D721Med (cell line): ENCODE results near the gene CTBP1.

Source experiments
- DNase-seq: peaks from one replicate; pipeline ENCODE4 v3.0.0; 2011; ENCODE audit warnings: low spot score; ENCODE audit not compliant: insufficient read length
- FAIRE-seq: peaks from 2 replicates; lab custom pipeline; 2011; peaks lifted over from hg19 to GRCh38; lab: Jason Lieb, UNC
- TF ChIP-seq, protein P1 (sequence below): IDR thresholded peaks from 2 replicates; pipeline ENCODE4 v1.5.1; 2012; ENCODE audit warnings: mild to moderate bottlenecking, control low read depth; ENCODE audit not compliant: insufficient read depth; ENCODE audit errors: missing control alignments

Gene CTBP1

DNA sequence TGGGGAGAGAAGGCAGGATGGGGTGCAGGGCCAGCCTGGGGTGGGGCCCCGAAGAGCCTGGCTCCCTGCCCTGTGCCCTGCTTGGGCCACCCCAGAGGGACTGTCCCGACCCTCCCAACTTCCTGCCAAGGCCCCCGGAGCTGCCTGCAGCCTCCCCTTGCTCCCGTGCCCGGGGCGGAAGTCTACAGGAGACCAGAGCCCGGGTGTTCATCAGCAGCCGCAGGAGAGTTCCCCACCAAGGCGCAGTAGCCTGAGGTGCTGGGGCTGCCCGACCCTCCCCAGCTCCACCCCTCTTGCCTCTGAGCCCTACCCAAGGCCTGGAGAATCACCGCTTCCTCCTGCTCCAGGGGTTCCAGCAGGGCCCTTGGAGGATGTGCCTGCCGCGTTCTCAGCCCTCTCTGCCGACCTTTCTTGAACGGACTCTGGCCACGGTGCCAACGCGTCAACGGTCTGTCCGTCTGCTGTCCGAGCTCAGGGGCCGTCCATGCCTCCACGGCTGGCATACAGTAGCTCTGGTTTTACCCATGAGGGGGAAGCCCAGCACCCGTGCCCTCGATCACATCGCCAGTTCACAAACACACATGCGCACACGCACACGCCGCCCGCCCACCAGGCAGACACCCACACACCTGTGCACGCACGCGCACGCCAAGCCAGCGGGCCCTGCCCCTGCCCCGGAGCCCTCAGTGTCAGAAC is 40.5 kb downstream of the CTBP1 start:
- FAIRE-seq (no peak), DNase-seq (no peak)
- TF ChIP-seq, protein P1, sequence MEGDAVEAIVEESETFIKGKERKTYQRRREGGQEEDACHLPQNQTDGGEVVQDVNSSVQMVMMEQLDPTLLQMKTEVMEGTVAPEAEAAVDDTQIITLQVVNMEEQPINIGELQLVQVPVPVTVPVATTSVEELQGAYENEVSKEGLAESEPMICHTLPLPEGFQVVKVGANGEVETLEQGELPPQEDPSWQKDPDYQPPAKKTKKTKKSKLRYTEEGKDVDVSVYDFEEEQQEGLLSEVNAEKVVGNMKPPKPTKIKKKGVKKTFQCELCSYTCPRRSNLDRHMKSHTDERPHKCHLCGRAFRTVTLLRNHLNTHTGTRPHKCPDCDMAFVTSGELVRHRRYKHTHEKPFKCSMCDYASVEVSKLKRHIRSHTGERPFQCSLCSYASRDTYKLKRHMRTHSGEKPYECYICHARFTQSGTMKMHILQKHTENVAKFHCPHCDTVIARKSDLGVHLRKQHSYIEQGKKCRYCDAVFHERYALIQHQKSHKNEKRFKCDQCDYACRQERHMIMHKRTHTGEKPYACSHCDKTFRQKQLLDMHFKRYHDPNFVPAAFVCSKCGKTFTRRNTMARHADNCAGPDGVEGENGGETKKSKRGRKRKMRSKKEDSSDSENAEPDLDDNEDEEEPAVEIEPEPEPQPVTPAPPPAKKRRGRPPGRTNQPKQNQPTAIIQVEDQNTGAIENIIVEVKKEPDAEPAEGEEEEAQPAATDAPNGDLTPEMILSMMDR = no peak

DNA sequence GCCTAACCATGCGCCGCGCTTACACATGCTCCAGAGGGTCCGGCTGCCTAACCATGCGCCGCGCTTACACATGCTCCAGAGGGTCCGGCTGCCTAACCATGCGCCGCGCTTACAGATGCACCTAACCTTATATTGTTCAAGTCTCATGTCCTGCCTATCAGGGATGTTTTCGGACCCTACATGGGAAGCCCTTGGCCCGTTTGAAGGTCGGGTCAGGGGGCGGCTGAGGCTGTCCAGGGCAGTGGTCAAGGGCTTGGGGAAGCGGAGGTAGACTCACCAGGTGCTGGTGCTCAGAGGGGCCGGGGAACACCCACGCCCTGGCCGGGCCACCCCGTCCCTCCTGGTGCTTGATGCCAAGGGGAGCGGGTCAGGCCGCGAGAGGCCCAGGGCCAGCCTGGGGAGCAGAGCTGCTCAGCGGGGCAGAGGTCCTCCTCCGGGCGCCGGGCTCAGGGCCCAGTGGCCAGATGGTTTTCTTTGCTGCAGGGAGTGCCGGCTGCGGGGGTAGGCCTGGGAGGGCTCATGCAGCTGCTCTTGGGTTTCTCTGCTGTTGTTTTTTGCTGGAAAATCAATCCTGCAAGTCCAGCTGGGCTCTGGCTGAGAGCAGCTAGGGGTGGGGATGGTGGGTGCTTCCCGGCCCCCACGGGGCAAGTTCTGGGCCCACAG is 41.2 kb downstream of the CTBP1 start:
- TF ChIP-seq, protein P1 = no peak
- no peak for DNase-seq
- no peak for FAIRE-seq

DNA sequence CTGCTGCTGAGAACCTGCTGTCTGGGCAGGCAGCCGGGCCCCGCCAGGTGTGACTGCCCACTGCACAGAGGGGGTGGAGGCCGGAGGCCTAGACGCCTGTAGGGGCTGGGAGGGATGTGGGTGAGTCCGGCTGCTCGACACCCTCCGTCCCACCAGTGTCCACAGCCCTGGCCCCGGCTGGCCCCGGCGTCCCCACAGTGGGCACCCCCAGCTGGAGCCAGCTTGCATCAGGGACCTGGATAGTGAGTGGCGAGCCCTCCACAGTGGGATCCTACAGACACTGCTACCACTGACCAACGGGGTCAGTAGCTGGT is 41.8 kb downstream of the CTBP1 start:
- TF ChIP-seq, protein P1 = no peak
- DNase-seq = no peak
- no peak for FAIRE-seq

DNA sequence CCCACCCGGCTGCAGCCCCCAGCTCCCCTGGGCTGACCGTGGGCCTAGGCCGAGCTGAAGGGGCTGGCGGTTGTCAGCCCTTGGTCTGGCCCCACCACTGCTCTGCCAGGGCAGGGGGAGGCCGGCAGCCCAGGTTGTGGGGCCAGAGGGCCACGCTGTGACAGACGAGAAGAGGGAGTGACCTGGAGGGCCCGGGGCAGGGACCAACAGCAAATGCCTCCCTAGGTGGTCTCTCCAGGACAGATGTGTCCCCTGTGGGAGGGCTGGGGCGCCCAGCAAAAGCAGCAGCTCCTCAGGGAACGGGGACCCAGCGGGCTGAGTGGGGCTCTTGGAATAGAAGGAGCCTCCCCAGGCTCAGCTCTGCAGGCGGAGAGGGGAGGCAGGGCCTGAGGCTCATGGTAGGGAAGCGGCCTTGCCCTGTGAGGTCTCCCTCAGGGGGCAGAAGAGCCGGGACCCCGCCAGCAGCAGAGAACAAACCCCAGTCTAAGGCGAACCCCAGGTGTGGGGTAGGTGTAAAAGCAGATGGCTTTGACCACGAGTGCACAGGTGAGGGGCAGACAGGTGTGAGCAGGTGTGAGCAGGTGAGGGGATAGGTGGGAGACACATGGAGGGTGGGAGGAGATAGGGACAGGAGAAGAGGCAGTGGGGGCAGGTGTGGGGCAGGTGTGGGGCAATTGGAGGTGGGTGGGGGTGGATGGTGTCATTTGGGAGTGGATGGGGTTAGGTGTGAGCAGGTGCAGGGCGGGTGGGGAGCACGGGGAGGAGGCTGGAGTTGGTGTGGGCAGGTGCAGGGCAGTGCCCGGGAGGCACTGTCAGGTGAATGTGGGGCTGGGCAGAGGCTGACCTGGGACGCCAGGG is 42.4 kb downstream of the CTBP1 start:
- TF ChIP-seq, protein P1 = no peak
- DNase-seq (no peak), FAIRE-seq (no peak)

DNA sequence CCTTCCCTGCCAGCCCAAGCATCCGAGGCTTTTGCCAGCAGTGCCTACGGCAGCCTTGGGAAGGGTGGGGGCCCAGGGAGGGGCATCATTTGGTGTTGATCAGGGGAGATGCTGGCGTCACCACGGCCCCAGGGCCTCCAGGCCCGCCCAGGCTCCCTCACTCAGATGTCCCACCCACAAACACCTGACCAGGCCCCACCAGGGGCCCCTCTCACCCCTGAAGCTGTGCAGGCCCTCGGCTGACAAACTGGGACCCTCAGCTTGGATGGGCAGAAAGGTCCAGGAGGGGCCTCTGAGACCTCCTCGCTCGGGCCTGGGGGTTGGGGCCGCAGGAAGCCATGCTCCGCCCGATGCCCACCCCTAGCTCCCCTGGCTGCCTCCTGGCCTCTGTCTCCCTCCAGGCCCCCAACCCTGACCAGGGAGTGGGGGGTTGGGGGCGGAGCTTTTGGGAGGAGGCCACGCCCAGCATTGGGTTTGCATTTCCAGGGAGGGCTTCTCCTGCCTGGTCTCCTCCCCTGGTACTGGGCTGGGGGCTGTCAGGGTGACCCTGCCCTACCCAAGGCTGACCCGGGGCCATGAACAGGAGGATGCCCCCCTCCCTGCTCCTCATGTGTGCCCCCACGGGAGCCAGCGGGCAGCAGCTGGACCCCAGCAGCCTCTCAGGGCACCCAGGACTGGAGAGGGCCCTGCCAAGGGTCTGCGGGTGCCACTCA is 43.2 kb downstream of the CTBP1 start:
- FAIRE-seq (no peak), DNase-seq (no peak)
- TF ChIP-seq, protein P1 = no peak

DNA sequence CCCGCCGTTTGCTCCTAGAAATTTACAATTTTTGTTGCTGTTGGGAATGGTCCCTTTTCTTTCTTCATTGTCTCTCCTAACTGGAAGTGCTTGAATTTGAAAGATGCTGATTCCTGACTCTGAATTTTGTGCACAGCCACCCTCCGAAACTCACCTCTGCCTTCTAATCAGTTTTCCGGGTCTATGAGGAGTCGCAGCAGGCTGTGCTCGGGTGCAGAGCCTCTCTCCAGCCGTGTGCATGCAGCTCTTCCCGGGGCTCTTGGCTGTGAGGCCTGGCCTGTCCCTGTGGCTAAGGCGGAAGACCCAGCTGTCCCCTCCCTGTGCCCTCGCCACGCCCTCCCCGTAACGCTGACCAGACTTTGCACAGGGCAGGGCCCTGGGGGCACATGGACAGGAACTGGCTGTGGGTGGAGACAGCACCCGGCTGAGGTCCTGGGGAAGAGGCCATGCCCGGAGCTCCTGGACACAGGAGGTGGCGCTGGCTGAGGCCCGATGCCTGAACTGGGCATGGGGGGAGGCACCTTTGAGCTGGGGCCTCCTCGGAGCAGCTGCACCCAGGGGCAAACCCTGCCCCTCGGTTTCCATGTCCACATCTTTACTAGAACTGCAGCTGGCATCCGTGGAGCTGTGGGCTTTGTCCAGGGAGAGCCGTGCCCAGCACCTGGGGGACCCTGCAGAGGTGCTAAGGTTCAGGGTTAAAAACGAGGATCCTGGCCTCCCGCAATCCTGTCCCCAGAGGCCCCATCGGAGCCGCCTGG is 43.9 kb downstream of the CTBP1 start:
- FAIRE-seq (no peak), DNase-seq (no peak)
- TF ChIP-seq, protein P1 = no peak
